Measurements from ENCODE around the gene CEP83. TPM values are rescaled to one million over a fixed set of nuclear protein-coding genes. Genes with fewer than 3 reads are reported as not detected.

CEP83 gene
- total RNA-seq, 1 donor: 9.8 TPM

- H3K4me1 ChIP-seq (ENCODE audit: insufficient read depth, low read length): peaks cover 17% of the 10 kb centered on the region
- H3K4me2 ChIP-seq (ENCODE audit: insufficient read depth, low read length): no peak overlapping the region
- no peaks in the 10 kb centered on the region for H3K9me3 ChIP-seq (ENCODE audit: low read depth, low read length)
- no peak overlapping the region for H2AFZ ChIP-seq (ENCODE audit: low read length)
- no peaks in the 10 kb centered on the region for H3K79me2 ChIP-seq (ENCODE audit: insufficient read depth, low read length)
- TF ChIP-seq, protein P1, sequence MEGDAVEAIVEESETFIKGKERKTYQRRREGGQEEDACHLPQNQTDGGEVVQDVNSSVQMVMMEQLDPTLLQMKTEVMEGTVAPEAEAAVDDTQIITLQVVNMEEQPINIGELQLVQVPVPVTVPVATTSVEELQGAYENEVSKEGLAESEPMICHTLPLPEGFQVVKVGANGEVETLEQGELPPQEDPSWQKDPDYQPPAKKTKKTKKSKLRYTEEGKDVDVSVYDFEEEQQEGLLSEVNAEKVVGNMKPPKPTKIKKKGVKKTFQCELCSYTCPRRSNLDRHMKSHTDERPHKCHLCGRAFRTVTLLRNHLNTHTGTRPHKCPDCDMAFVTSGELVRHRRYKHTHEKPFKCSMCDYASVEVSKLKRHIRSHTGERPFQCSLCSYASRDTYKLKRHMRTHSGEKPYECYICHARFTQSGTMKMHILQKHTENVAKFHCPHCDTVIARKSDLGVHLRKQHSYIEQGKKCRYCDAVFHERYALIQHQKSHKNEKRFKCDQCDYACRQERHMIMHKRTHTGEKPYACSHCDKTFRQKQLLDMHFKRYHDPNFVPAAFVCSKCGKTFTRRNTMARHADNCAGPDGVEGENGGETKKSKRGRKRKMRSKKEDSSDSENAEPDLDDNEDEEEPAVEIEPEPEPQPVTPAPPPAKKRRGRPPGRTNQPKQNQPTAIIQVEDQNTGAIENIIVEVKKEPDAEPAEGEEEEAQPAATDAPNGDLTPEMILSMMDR (IDR thresholded peaks at IDR 0.05; ENCODE audit: extremely low read depth, low read depth, low read length): no peak
- no peaks in the 10 kb centered on the region for H3K36me3 ChIP-seq (ENCODE audit: insufficient read depth, low read length)
- no peak overlapping the region for H3K27ac ChIP-seq (ENCODE audit: low read depth, low read length)
- no peaks in the 10 kb centered on the region for H3K27me3 ChIP-seq (ENCODE audit: insufficient read depth, low read length)
- H3K4me3 ChIP-seq (ENCODE audit: insufficient read depth, low read length): no peak overlapping the region
- no peaks in the 10 kb centered on the region for H4K20me1 ChIP-seq (ENCODE audit: insufficient read depth, low read length)
- no peak for DNase-seq (ENCODE audit: insufficient read length, low spot score, missing footprints)
These were observed 173.0 kb downstream of the CEP83 start for GRCh38 chr12:94286583-94287244.

- no peak for DNase-seq (ENCODE audit: insufficient read length, low spot score, missing footprints)
- H4K20me1 ChIP-seq (ENCODE audit: insufficient read depth, low read length): no peaks in the 10 kb centered on the region
- H3K27me3 ChIP-seq (ENCODE audit: insufficient read depth, low read length): no peaks in the 10 kb centered on the region
- H3K9me3 ChIP-seq (ENCODE audit: low read depth, low read length): no peaks in the 10 kb centered on the region
- peaks cover 17% of the 10 kb centered on the region for H3K4me1 ChIP-seq (ENCODE audit: insufficient read depth, low read length)
- H3K79me2 ChIP-seq (ENCODE audit: insufficient read depth, low read length): no peaks in the 10 kb centered on the region
- no peaks in the 10 kb centered on the region for H3K36me3 ChIP-seq (ENCODE audit: insufficient read depth, low read length)
- no peak overlapping the region for H2AFZ ChIP-seq (ENCODE audit: low read length)
- no peak overlapping the region for H3K4me3 ChIP-seq (ENCODE audit: insufficient read depth, low read length)
- TF ChIP-seq, protein P1 (IDR thresholded peaks at IDR 0.05; ENCODE audit: extremely low read depth, low read depth, low read length): no peak
- H3K27ac ChIP-seq (ENCODE audit: low read depth, low read length): no peak overlapping the region
- no peak overlapping the region for H3K4me2 ChIP-seq (ENCODE audit: insufficient read depth, low read length)
These were observed 173.6 kb downstream of the CEP83 start for GRCh38 chr12:94285943-94286582.

GRCh38 chr12:94284859-94285258, 174.8 kb downstream of the CEP83 start:
- H3K4me2 ChIP-seq (ENCODE audit: insufficient read depth, low read length): no peak overlapping the region
- no peaks in the 10 kb centered on the region for H3K36me3 ChIP-seq (ENCODE audit: insufficient read depth, low read length)
- H3K79me2 ChIP-seq (ENCODE audit: insufficient read depth, low read length): no peaks in the 10 kb centered on the region
- DNase-seq (ENCODE audit: insufficient read length, low spot score, missing footprints): no peak
- peaks cover 8% of the 10 kb centered on the region for H3K4me1 ChIP-seq (ENCODE audit: insufficient read depth, low read length)
- H3K9me3 ChIP-seq (ENCODE audit: low read depth, low read length): no peaks in the 10 kb centered on the region
- no peak overlapping the region for H3K27ac ChIP-seq (ENCODE audit: low read depth, low read length)
- H2AFZ ChIP-seq (ENCODE audit: low read length): no peak overlapping the region
- no peaks in the 10 kb centered on the region for H3K27me3 ChIP-seq (ENCODE audit: insufficient read depth, low read length)
- TF ChIP-seq, protein P1 (IDR thresholded peaks at IDR 0.05; ENCODE audit: extremely low read depth, low read depth, low read length): no peak
- H4K20me1 ChIP-seq (ENCODE audit: insufficient read depth, low read length): no peaks in the 10 kb centered on the region
- H3K4me3 ChIP-seq (ENCODE audit: insufficient read depth, low read length): no peak overlapping the region

- Histone ChIP-seq H3K4me1 (ENCODE audit: insufficient read depth, low read length) (no peaks in the 10 kb centered on the region), H3K4me2 (ENCODE audit: insufficient read depth, low read length) (no peak overlapping the region), H3K36me3 (ENCODE audit: insufficient read depth, low read length) (no peaks in the 10 kb centered on the region), H4K20me1 (ENCODE audit: insufficient read depth, low read length) (no peaks in the 10 kb centered on the region), H3K79me2 (ENCODE audit: insufficient read depth, low read length) (no peaks in the 10 kb centered on the region), H3K27ac (ENCODE audit: low read depth, low read length) (no peak overlapping the region), H2AFZ (ENCODE audit: low read length) (no peak overlapping the region), H3K9me3 (ENCODE audit: low read depth, low read length) (no peaks in the 10 kb centered on the region), H3K27me3 (ENCODE audit: insufficient read depth, low read length) (no peaks in the 10 kb centered on the region), H3K4me3 (ENCODE audit: insufficient read depth, low read length) (no peak overlapping the region)
- TF ChIP-seq, protein P1 (IDR thresholded peaks at IDR 0.05; ENCODE audit: extremely low read depth, low read depth, low read length): no peak
- DNase-seq (ENCODE audit: insufficient read length, low spot score, missing footprints): no peak
These were observed 175.6 kb downstream of the CEP83 start for GRCh38 chr12:94284046-94284445.
